Body of pancreas (tissue), 4 donors: ENCODE measurements around the gene PGAP1.

Source experiments
- CTCF ChIP-seq, 7 experiments: fragments of 450-650 bp in 4 of 7; fragments of 200-600 bp in 3 of 7; sonication (generic) in 3 of 7; IDR thresholded peaks; one replicate each; pipeline ENCODE4 v1.5.1; 2016 to 2019; ENCODE audit warnings: antibody characterized with exemption in 7 of 7
- POLR2A ChIP-seq, 3 donors: fragments of 450-650 bp; IDR thresholded peaks; one replicate each; pipeline ENCODE4 v1.6.1; 2016; ENCODE audit warnings: antibody characterized with exemption in 3 of 3, mild to moderate bottlenecking in 2 of 3

- TF ChIP-seq CTCF (IDR thresholded peaks at IDR 0.05) (no peak), POLR2A (IDR thresholded peaks at IDR 0.05) (no peak)
Observed at GRCh38 chr2:196876364-196876763, 50.1 kb downstream of the PGAP1 start.
